ENCODE measurements around the gene TP73.

TP73 gene

DNA sequence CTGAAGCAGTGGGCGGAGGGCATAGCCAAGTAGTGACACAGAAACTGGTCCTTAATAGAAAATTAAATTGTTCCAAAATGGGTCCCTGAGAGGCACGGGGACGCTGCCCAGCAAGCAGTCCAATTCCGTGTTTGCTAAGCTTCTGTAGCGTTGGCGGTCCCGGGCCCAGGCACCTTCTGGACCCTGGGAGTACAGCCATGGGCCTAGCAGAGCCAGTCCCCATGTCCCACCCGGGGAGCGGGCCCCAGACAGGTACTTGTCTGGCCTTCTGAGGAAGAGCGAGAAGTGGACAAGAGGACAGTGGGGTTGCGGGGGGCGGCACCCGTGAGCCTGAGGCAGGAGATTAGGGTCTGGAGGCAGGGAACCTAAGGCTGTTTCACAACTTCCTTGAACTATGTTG lies 88.4 kb downstream of the TP73 start:
- DNase-seq (ENCODE audit: low spot score) = no peak
- in situ Hi-C loops (cut with MboI; ENCODE audit: low sequenced_read_pairs, unreplicated experiment) = no loop called here
- TF ChIP-seq CTCF (IDR thresholded peaks at IDR 0.05; ENCODE audit: borderline replicate concordance, control extremely low read depth, extremely low read depth, insufficient read depth, missing control alignments) = no peak

- in situ Hi-C loops (cut with MboI; ENCODE audit: low sequenced_read_pairs, unreplicated experiment) = no loop called here
- no peak for TF ChIP-seq CTCF (IDR thresholded peaks at IDR 0.05; ENCODE audit: borderline replicate concordance, control extremely low read depth, extremely low read depth, insufficient read depth, missing control alignments)
- no peak for DNase-seq (ENCODE audit: low spot score)
Observed at GRCh38 chr1:3741566-3742438, 89.5 kb downstream of the TP73 start.

DNA sequence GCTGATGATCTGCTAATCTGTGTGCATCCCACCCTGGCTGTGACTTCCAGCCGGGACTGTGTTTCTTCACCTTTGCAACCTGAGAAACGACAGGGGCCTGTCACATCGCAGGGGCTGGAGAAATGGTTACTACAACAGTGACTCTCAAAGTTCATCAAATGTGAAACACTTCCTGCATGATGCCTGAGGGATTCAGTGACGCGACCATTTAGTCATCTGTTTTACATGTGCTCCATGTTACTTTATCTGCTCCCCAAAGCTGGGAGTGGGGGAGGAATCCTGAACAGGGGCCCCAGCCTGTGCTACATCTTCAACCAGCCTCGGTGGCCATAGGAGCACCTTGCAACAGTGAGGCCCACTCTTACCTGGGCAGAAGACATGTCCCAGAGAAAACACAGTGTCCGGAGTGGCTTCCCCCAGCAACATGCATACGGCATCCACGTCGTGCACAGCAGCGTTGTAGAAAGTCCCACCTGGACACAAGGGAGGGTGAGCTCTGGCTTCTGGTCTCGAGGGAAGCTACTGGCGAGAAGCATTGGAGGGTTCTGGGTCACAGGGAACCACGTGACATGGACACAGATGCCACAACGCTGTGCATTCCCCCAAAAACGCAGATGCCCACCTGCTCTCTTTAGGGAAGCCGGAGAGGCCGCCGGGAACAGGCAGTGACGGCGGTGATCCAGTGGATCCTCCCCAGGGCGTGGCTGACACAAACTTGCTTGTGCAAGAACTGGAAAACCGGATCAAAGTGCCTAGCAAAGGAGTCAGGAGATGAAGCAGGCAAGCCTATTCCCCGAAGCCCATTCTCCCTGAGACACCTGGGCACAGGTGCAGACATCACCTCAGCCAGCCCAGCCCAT lies 90.4 kb downstream of the TP73 start:
- in situ Hi-C loops (cut with MboI; ENCODE audit: low sequenced_read_pairs, unreplicated experiment) = no loop called here
- DNase-seq (ENCODE audit: low spot score) = no peak
- TF ChIP-seq CTCF (IDR thresholded peaks at IDR 0.05; ENCODE audit: borderline replicate concordance, control extremely low read depth, extremely low read depth, insufficient read depth, missing control alignments) = no peak

- DNase-seq (ENCODE audit: low spot score) = no peak
- TF ChIP-seq CTCF (IDR thresholded peaks at IDR 0.05; ENCODE audit: borderline replicate concordance, control extremely low read depth, extremely low read depth, insufficient read depth, missing control alignments) = no peak
- in situ Hi-C loops (cut with MboI; ENCODE audit: low sequenced_read_pairs, unreplicated experiment) = no loop called here
Observed at GRCh38 chr1:3743421-3743820, 91.1 kb downstream of the TP73 start.

GRCh38 chr1:3743826-3744225 lies 91.5 kb downstream of the TP73 start:
- no peak for TF ChIP-seq CTCF (IDR thresholded peaks at IDR 0.05; ENCODE audit: borderline replicate concordance, control extremely low read depth, extremely low read depth, insufficient read depth, missing control alignments)
- in situ Hi-C loops (cut with MboI; ENCODE audit: low sequenced_read_pairs, unreplicated experiment) = no loop called here
- no peak for DNase-seq (ENCODE audit: low spot score)

DNA sequence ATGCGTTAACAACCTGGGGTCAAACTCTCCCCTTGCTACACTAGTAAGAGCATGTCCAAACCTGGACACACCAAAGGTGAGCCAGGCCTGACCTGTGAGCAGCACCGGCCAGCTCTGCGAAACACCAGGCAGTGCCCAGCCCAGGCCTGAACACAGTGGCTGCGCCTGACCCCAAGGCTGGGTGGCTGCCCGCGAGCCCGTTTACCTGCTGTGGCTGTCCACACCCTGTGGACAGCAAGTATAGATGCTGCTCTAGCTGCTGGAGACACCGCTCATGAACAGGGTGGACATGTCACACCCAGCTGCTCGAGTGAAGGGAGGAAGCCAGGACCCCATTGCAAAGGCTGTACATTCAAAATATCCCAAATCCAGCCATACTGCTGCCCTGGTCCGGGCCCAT lies 92.3 kb downstream of the TP73 start:
- TF ChIP-seq CTCF (IDR thresholded peaks at IDR 0.05; ENCODE audit: borderline replicate concordance, control extremely low read depth, extremely low read depth, insufficient read depth, missing control alignments) = no peak
- no peak for DNase-seq (ENCODE audit: low spot score)
- in situ Hi-C loops (cut with MboI; ENCODE audit: low sequenced_read_pairs, unreplicated experiment) = no loop called here

Measured in GM13976 (cell line).